Activated T-cell treated with anti-CD3 and anti-CD28 coated beads for 1 hour (primary cell): ENCODE results near the gene DPCD.
A peak's percentile ranks its signal among the peaks of the same experiment; 100 is the strongest.

Experiments used
- DNase-seq: peaks from one replicate; pipeline ENCODE4 v3.0.0-alpha.2; 2020; ENCODE audit warnings: low read depth

The DPCD gene

DNA sequence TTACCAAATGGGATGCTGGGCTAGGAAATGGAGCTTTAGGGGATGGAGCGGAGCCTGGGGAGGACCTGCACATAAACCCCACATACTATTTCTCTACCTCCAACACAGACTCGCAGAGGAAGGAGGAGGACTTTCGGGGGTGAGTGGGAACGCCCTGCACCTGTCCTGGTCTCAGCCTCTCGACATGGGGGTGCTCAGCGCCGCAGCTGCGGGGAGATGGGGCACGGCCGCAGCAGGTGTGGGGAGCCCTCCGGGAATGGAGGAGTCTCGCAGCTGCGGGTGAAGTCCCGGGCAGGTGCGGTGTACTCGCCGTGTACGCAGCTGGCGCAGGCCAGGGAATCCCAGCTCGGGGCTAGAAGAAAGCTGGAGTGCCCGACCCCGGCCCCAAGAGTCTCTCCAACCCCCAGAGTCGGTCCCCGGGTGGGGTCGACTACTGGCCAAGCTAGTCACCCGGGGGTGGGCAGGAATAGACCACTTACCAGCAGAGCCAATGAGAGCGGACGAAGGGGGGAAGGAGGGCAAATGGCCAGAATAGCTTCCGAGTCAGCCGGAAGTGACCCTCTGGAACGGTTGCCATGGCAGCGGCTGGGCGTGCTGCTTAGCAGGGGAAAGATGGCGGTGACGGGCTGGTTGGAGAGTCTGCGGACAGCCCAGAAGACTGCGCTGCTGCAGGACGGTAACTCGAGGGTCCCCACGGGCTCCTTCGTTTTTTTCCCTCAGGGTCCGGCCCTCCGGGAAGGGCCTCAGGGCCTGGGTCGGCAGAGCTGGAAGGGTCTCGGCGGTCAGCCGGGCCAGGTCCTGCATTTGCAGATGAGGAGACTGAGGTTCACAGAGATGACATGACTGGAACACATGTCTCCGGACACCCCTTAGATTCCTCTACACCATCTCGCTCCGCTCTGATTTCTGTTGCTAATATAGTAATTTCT is at the start of gene DPCD, which contains the start of gene POLL:
Gene DPCD (plus strand): TSS at position 597 of the 929 bp plus-strand sequence. CDS start 16 bp downstream, at position 613.
Gene POLL (minus strand): TSS at position 533 of the 929 bp plus-strand sequence. CDS start 897 bp downstream, outside the sequence.
- DNase-seq: peak; percentile 88

GRCh38 chr10:101538446-101538845 is 49.7 kb upstream of the DPCD start:
- DNase-seq: no peak

DNA sequence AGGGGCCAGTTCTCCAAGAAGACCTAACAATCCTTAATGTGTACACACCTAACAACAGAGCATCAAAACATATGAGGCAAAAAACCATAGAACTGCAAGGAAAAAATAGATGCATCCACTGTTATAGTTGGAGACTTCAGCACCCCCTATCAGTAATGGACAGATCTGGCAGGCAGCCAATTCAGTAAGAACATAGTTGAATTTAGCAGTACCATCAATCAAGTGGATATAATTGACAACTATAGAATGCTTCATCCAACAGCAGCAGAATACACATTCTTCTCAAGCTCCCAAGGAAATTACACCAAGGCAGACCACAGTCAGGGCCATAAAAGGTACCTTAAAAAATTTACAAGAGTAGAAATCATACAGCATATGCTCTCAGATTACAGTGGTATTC is 42.2 kb upstream of the DPCD start:
- DNase-seq: no peak

GRCh38 chr10:101550965-101551364 is 37.2 kb upstream of the DPCD start:
- no peak for DNase-seq

DNA sequence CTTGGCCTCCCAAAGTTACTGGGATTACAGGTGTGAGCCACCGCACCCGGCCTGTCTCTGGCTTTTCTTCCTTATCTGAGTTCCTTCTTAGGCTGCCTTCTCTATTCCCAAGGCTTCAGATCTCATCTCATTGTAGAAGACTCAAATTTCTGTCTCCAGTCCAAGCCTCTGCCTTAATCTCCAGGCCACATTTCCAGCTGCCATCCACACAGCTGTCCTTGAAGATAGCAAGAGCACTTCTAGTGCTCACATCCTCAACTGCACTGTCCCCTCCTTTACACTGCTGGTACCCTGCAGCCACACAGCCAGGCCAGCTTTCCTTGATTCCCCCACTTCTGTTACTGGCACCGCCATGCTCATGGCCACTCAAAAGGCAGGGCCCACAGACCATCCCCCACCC is 35.7 kb upstream of the DPCD start:
- no peak for DNase-seq

DNA sequence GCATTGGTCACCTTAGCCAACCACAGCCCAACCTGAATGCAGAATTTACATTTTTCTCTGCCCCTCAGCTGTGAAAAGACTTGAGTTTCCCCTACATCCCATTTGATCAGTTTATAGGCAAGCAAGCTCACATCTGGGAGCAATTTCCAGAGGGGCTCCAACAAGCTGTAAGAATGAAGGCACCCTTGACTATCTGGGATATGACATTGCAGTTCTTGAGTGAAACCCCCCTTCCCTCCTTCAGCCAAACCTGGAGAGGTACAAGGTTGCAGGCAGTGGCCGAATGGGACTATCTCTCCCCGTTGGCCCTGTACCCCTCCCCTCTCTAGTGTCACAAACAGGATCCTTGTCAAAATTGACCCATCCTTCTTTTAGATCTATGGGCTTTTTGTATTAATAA is 30.6 kb upstream of the DPCD start:
- no peak for DNase-seq

DNA sequence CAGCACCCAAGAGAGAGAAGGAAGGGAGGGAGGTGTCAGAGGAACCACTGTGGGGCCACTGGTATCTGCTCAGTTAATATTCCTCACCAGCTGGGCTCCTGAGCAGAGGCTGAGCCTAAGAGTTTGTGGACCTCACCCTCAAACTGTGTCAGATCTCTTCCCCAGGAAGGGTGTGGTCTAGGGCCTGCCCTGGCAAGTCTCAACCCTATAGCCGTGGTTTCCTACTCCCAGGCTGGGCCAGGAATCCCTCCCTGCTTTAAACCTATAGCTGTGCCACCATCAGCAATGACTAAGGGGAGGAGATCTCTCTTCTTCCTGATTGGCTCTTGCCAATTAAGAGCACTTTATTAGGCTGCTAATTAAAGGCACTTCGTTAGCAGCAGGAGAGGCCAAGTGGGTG is 29.9 kb upstream of the DPCD start:
- DNase-seq: no peak

GRCh38 chr10:101558671-101559595 is 29.2 kb upstream of the DPCD start:
- no peak for DNase-seq

DNA sequence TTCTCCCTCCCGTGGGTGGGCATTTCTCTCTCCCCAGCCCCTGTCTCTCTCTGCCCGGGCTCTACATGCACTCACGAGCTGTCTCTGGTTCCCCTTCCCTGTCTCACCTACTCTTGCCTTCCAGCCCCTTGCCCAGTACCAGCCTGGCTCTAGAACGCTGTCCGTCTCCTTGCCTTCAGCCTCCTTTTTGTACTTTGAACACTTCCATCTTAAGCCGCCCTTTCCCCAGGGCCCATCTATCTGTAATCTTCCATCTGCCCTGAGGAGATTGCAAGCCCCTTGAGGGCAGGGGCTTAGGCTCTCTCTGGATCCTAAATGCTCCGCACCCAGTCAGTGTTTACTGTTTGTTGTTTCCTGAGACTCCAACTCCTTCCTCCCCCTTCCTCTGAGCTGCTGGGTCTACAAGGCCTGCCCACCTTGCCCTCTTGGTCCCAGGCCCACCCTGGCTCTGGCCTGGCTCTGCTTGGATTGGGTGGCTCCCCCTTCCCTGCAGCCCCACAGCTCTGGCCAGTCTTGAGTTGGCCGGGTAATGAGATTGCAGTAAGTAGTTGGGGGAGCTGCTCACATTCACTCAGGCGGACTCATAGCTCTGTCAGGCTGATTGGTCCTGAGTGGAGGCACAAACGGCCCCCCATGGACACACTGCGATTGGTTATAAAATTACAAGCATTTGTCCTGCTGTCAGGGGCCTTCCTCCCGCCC is 28.4 kb upstream of the DPCD start:
- no peak for DNase-seq

DNA sequence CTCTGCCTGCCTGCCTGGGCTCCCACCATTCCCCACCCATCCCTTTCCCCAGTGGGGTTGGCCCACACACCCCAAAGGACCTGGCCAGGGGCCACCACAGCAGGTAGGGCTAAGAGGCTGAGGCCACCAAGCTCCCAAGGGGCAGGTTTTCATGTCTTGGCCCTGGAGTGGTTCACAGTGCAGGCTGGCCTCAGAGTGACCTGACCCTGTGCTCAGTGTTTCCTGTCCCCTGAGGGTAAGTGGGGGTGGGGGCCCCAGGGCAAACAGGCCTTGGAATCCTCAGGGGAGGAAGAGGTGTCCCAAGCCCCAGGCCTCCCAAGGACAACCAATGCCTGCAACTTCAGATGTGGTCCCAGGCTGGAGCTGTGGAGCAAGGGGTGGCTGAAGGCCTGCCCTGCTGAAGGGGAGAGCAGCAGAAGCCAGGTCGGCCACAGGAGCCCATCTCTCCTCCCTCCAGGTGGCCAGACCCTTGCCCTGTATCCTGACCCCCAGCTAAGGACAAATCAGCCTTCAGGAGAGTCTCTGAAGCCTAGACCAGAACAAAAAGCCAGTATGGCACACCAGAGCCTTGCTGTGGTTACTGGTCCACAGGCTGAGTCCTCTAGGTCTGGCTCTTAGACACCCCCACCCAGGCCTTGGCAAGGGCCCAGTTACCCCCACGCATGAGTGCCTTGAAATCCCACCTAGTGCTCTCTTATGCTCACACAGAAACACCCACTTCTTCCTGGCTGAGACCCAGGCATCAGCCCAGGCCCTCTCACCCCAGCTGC is 27.6 kb upstream of the DPCD start:
- DNase-seq: no peak

GRCh38 chr10:101561068-101561915 is 26.8 kb upstream of the DPCD start:
- DNase-seq: no peak

DNA sequence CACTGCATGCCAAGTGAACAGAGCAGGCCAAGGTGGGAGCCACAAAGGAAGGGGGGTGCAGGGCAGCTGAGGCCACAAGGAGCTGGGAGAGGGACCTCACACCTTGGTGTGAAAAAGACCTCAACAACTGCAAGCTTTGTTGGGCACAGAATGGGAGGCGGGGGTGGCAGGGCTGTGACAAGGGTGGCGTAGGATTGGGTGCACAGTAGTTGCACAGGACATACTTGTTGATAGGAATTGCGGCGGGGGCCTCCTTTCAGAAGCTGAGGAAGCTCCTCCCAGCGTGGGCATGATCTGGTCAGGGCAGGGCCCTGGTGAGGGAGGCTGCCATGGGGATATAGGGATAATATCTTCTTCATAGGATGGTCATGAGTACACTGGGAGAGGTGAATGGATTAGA is 25.9 kb upstream of the DPCD start:
- DNase-seq: no peak

- DNase-seq: no peak
Measured at GRCh38 chr10:101563007-101563406, 25.1 kb upstream of the DPCD start.

GRCh38 chr10:101563497-101564040 is 24.6 kb upstream of the DPCD start:
- no peak for DNase-seq

GRCh38 chr10:101564490-101564991 is 23.6 kb upstream of the DPCD start:
- no peak for DNase-seq

- DNase-seq: no peak
Measured at GRCh38 chr10:101565370-101565900, 22.7 kb upstream of the DPCD start.

DNA sequence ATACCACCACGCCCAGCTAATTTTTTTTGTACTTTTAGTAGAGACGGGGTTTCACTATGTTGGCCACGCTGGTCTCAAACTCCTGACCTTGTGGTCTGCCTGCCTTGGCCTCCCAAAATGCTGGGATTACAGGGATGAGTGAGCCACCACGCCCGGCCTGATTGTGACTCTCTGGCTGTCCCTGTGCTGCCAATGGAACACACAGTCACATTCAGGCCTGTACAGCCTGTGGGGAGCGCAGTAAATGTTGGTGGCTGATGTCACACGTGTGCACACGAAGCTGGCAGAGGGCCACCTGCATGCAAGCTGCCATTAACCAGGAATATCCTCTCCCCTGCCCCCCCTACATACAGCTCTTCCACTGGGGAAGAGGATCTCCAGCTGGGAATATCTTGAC is 22.2 kb upstream of the DPCD start:
- DNase-seq: no peak

DNA sequence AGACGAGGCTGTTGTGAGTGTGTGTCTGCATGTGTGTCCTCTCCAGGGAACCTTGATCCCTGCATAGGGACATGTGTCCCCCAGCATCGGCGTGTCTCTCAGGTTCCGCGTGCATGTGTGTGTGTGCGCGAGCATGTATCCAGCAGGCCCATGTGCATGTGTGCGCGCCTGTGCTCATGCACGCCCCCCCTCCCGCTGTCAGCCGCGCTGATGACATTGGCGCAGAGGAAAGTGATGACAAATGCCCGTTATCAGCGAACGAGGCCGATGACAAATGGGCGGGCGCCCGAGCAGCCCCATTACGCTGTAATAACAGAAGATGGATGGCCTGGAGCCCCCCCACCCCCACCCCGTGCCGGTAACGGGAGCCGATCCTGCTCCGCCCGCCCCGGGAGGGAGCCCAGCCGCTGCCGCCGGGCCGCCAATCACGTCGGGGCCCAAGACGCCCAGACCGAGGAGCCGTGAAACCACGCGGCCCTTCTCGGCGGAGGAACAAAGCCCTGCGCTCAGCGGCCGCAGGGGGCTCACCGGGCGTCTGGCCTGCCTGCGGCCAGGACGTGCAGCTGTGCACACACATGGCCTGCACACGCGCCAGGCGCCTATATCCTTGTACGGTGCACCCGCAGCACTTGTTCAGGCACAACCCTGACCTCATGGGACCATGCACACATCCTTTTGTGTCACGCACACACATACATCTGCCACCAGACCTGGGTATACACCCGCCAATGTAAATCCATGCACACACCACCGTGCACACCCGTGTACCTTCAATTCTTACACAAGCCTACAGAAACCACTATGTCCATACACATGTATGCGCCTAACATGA is 21.6 kb upstream of the DPCD start:
- no peak for DNase-seq
